HCT116 (cell line): Measurements from ENCODE around the gene XYLT1. TPM values are rescaled to one million over a fixed set of nuclear protein-coding genes. Genes with fewer than 3 reads are reported as not detected.

Experiments used
- ATAC-seq: fragments of 200-7000 bp; cut with Tn5 transposase; 2 replicates; pipeline ENCODE4 v1.9.1; 2020; ENCODE audit warnings: mild to moderate bottlenecking, moderate library complexity
- BruUV-seq: library from RNA; stranded (reverse); fragments of 400-500 nt; replicated peaks from 2 replicates; lab custom pipeline; 2021; lab: Mats Ljungman, UMichigan
- CTCF ChIA-PET: fragments of 300-600 bp; sonication (Branson Sonifier 250); formaldehyde crosslinking; loops from one replicate; lab custom pipeline; 2021; ENCODE audit warnings: antibody characterized with exemption; lab: Charles Lee
- POLR2A ChIA-PET: fragments of 300-600, 350-600 bp; sonication (Branson Sonifier 250); formaldehyde crosslinking; loops from one replicate; lab custom pipeline; 2021; ENCODE audit warnings: antibody characterized with exemption; lab: Charles Lee
- RAD21 ChIA-PET, 2 experiments: fragments of 300-600 bp; sonication (Branson Sonifier 250); formaldehyde crosslinking; loops; one replicate each; lab custom pipeline; 2023; ENCODE audit warnings: low total read pairs in 2 of 2; ENCODE audit not compliant: uncharacterized antibody in 2 of 2, unreplicated experiment in 2 of 2, low non-redundant PET in 1 of 2; lab: Charles Lee
- DNase-seq: peaks from one replicate; pipeline ENCODE4 v3.0.0-alpha.2; 2010; ENCODE audit warnings: low read depth, low spot score
- H2AFZ ChIP-seq: fragments of 200-600 bp; shearing (Covaris generic), sonication (generic); 2 replicates; pipeline ENCODE4 v1.6.1; 2017; ENCODE audit warnings: low read depth, mixed run types, mixed read lengths, antibody characterized with exemption, low read length; ENCODE audit not compliant: poor library complexity, severe bottlenecking
- H3K27ac ChIP-seq: 2 replicates; pipeline ENCODE4 v1.5.1; 2012; ENCODE audit warnings: low read depth, low read length
- H3K27me3 ChIP-seq: fragments of 200-600 bp; sonication (generic); 2 replicates; pipeline ENCODE4 v1.6.1; 2016; ENCODE audit warnings: mixed run types, low read length, mixed read lengths; ENCODE audit not compliant: insufficient read depth
- H3K36me3 ChIP-seq, 2 experiments: fragments of 200-500 bp in 1 of 2; fragments of 200-600 bp in 1 of 2; sonication (Bioruptor generic) in 1 of 2; sonication (generic) in 1 of 2; 2 replicates each; pipeline versions ENCODE4 v1.5.1 to v1.6.1; 2014 to 2016; ENCODE audit warnings: low read length in 2 of 2, inconsistent platforms in 1 of 2, mixed read lengths in 1 of 2, mixed run types in 1 of 2; ENCODE audit not compliant: insufficient read depth in 2 of 2, control insufficient read depth in 1 of 2
- H3K4me1 ChIP-seq, 2 experiments: fragments of 200-600 bp in 1 of 2; sonication (generic) in 1 of 2; 2 replicates each; pipeline versions ENCODE4 v1.5.1 to v1.6.1; 2012 to 2017; ENCODE audit warnings: low read length in 2 of 2, inconsistent platforms in 1 of 2, mild to moderate bottlenecking in 1 of 2, mixed read lengths in 1 of 2, mixed run types in 1 of 2, moderate library complexity in 1 of 2; ENCODE audit not compliant: insufficient read depth in 2 of 2, control insufficient read depth in 1 of 2
- H3K4me2 ChIP-seq: fragments of 200-600 bp; sonication (generic); 2 replicates; pipeline ENCODE4 v1.6.1; 2017; ENCODE audit warnings: mixed run types, low read length, mixed read lengths
- H3K4me3 ChIP-seq, 2 experiments: fragments of 200-600 bp in 1 of 2; sonication (generic) in 1 of 2; replicated peaks in 1 of 2; 2 replicates each; pipeline ENCODE4 v1.5.1; 2011 to 2016; ENCODE audit warnings: low read length in 2 of 2, control low read depth in 1 of 2, low read depth in 1 of 2, mild to moderate bottlenecking in 1 of 2, mixed read lengths in 1 of 2, mixed run types in 1 of 2
- H3K79me2 ChIP-seq: fragments of 200-600 bp; sonication (generic); 2 replicates; pipeline ENCODE4 v1.6.1; 2017; ENCODE audit warnings: mild to moderate bottlenecking, mixed run types, low read length, moderate library complexity, mixed read lengths; ENCODE audit not compliant: insufficient read depth
- H3K9ac ChIP-seq: fragments of 200-600 bp; sonication (generic); 2 replicates; pipeline ENCODE4 v1.6.1; 2016; ENCODE audit warnings: low read length, mixed read lengths
- H3K9me2 ChIP-seq: fragments of 200-600 bp; sonication (generic), shearing (Covaris generic); 2 replicates; pipeline ENCODE4 v1.6.1; 2017; ENCODE audit warnings: mixed run types, mild to moderate bottlenecking, moderate library complexity; ENCODE audit not compliant: insufficient read depth
- H3K9me3 ChIP-seq, 2 experiments: fragments of 200-500 bp in 1 of 2; fragments of 200-600 bp in 1 of 2; sonication (Bioruptor generic) in 1 of 2; sonication (generic) in 1 of 2; 2 replicates each; pipeline ENCODE4 v1.6.1; 2014 to 2017; ENCODE audit warnings: low read length in 2 of 2, mixed read lengths in 2 of 2, inconsistent platforms in 1 of 2, low read depth in 1 of 2, mild to moderate bottlenecking in 1 of 2, mixed run types in 1 of 2, moderate library complexity in 1 of 2; ENCODE audit not compliant: control insufficient read depth in 1 of 2, insufficient read depth in 1 of 2
- H4K20me1 ChIP-seq: fragments of 200-600 bp; sonication (generic), shearing (Covaris generic); 2 replicates; pipeline ENCODE4 v1.6.1; 2017; ENCODE audit warnings: mixed run types, mild to moderate bottlenecking, moderate library complexity; ENCODE audit not compliant: insufficient read depth
- CEBPB ChIP-seq: IDR thresholded peaks from 2 replicates; pipeline ENCODE4 v1.6.1; 2012; ENCODE audit warnings: low read depth
- CTCF ChIP-seq, 3 experiments: fragments of 200-600 bp in 1 of 3; sonication (generic) in 1 of 3; IDR thresholded peaks in 2 of 3; conservative IDR thresholded peaks in 1 of 3; 2 replicates each; pipeline ENCODE4 v1.5.1; 2012 to 2017; ENCODE audit warnings: low read depth in 2 of 3, low read length in 2 of 3, antibody characterized with exemption in 1 of 3, borderline replicate concordance in 1 of 3, control low read depth in 1 of 3, mild to moderate bottlenecking in 1 of 3, mixed read lengths in 1 of 3, mixed run types in 1 of 3, moderate library complexity in 1 of 3; ENCODE audit not compliant: insufficient read depth in 1 of 3
- EZH2 ChIP-seq: fragments of 200-600 bp; sonication (generic); IDR thresholded peaks from 2 replicates; pipeline ENCODE4 v1.6.1; 2017; ENCODE audit warnings: antibody characterized with exemption, mixed run types
- POLR2A ChIP-seq: IDR thresholded peaks from 2 replicates; pipeline ENCODE4 v1.7.0; 2011; ENCODE audit warnings: borderline replicate concordance; ENCODE audit not compliant: insufficient read depth, insufficient read length; ENCODE audit errors: extremely low read depth
- POLR2AphosphoS5 ChIP-seq: IDR thresholded peaks from 2 replicates; pipeline ENCODE4 v1.6.1; 2011; ENCODE audit warnings: mild to moderate bottlenecking, low read depth, low read length, moderate library complexity
- RAD21 ChIP-seq: IDR thresholded peaks from 2 replicates; pipeline ENCODE4 v1.6.1; 2012; ENCODE audit warnings: low read depth, mild to moderate bottlenecking
- SP1 ChIP-seq: IDR thresholded peaks from 2 replicates; pipeline ENCODE4 v1.6.1; 2012; ENCODE audit warnings: low read depth
- YY1 ChIP-seq: IDR thresholded peaks from 2 replicates; pipeline ENCODE4 v1.6.1; 2011; ENCODE audit warnings: low read length, low read depth, moderate library complexity, mild to moderate bottlenecking; ENCODE audit not compliant: insufficient replicate concordance; ENCODE audit errors: extremely low read depth
- ZNF274 ChIP-seq: fragments of 200-500 bp; sonication (Bioruptor generic); IDR thresholded peaks from 2 replicates; pipeline ENCODE4 v1.6.1; 2014; ENCODE audit warnings: mild to moderate bottlenecking, low read depth, low read length, inconsistent platforms
- intact Hi-C: fragments of 100-400 bp; cut with micrococcal nuclease; formaldehyde crosslinking; loops from 2 replicates; pipeline ENCODE4 v1.10.0; 2022
- total RNA-seq: library from RNA; stranded (reverse); gene quantifications from one replicate; pipeline ENCODE4 v1.2.1, GENCODE V29; 2021; ENCODE audit not compliant: unreplicated experiment

Gene XYLT1
- total RNA-seq, 1 experiment from 2014 or later = 4.5 TPM

- H3K4me2 ChIP-seq = no peak overlapping the region
- H3K9ac ChIP-seq = no peak overlapping the region
- ChIA-PET RAD21 (no interaction called here), POLR2A (no interaction called here), CTCF (no interaction called here)
- no peak overlapping the region for H2AFZ ChIP-seq
- TF ChIP-seq ZNF274 (no peak), SP1 (no peak), YY1 (no peak), POLR2A (no peak), CTCF (IDR thresholded peaks at IDR 0.05 in 2 of 3, conservative IDR thresholded peaks at IDR 0.05 in 1 of 3; ENCODE audit: borderline replicate concordance in 1 of 3, insufficient read depth in 1 of 3, low read depth in 2 of 3, low read length in 2 of 3) (no peak), EZH2 (no peak), CEBPB (no peak), RAD21 (no peak)
- no peak for DNase-seq
- no peaks in the 10 kb centered on the region for H4K20me1 ChIP-seq
- H3K4me1 ChIP-seq = no peaks in the 10 kb centered on the region
- intact Hi-C loops = no loop called here
- H3K79me2 ChIP-seq = no peaks in the 10 kb centered on the region
- ATAC-seq = no peak
- no peak overlapping the region for H3K27ac ChIP-seq
- peaks cover 5% of the 10 kb centered on the region for H3K27me3 ChIP-seq
- no peak overlapping the region for H3K4me3 ChIP-seq
- no TSS peak for BruUV-seq
- no peaks in the 10 kb centered on the region for H3K36me3 ChIP-seq
- no peaks in the 10 kb centered on the region for H3K9me2 ChIP-seq
- H3K9me3 ChIP-seq = no peaks in the 10 kb centered on the region
Observed at GRCh38 chr16:17154981-17155380, 315.8 kb downstream of the XYLT1 start.

GRCh38 chr16:17152311-17152710 lies 318.4 kb downstream of the XYLT1 start:
- H3K4me2 ChIP-seq = no peak overlapping the region
- H3K36me3 ChIP-seq = no peaks in the 10 kb centered on the region
- H3K27me3 ChIP-seq = peaks cover 5% of the 10 kb centered on the region
- no peak for ATAC-seq
- no peak for TF ChIP-seq POLR2AphosphoS5
- ChIA-PET CTCF (no interaction called here), POLR2A (no interaction called here), RAD21 (no interaction called here)
- no peaks in the 10 kb centered on the region for H3K4me1 ChIP-seq
- H4K20me1 ChIP-seq = no peaks in the 10 kb centered on the region
- H3K9me2 ChIP-seq = no peaks in the 10 kb centered on the region
- H2AFZ ChIP-seq = no peak overlapping the region
- no peak overlapping the region for H3K27ac ChIP-seq
- no TSS peak for BruUV-seq
- no peaks in the 10 kb centered on the region for H3K9me3 ChIP-seq
- no peaks in the 10 kb centered on the region for H3K79me2 ChIP-seq
- intact Hi-C loops = no loop called here
- DNase-seq = no peak
- no peak overlapping the region for H3K9ac ChIP-seq
- no peak overlapping the region for H3K4me3 ChIP-seq
